Stimulated activated memory B cell treated with anti-CD40 and anti-IgM and Interleukin-4, amounts not matched to agents 10 μg/mL and 1 μg/mL and 100 μg/mL, for 72 hours (primary cell): Measurements from ENCODE around the gene C1S.
"Not testable (repeated sequence)": the region's sequence is repeated elsewhere in the genome, so short reads cannot be mapped to it uniquely, and the experiment has no call there.

Source experiments
- ATAC-seq: fragments of 150-1000 bp; cut with Tn5 transposase; 2 replicates; pipeline ENCODE4 v1.10.0; 2021
- H3K27ac Mint-ChIP-seq: one replicate; pipeline ENCODE4 v1.8.0; 2022; ENCODE audit warnings: mild to moderate bottlenecking, mixed read lengths
- H3K27me3 Mint-ChIP-seq: one replicate; pipeline ENCODE4 v1.8.0; 2022; ENCODE audit warnings: mixed read lengths
- H3K36me3 Mint-ChIP-seq: one replicate; pipeline ENCODE4 v1.8.0; 2022; ENCODE audit warnings: mixed read lengths
- H3K4me1 Mint-ChIP-seq: one replicate; pipeline ENCODE4 v1.8.0; 2022; ENCODE audit warnings: mixed read lengths
- H3K4me3 Mint-ChIP-seq: one replicate; pipeline ENCODE4 v1.8.0; 2022; ENCODE audit warnings: mild to moderate bottlenecking, moderate library complexity, mixed read lengths
- H3K9me3 Mint-ChIP-seq: one replicate; pipeline ENCODE4 v1.8.0; 2022; ENCODE audit warnings: mixed read lengths

The C1S gene

DNA sequence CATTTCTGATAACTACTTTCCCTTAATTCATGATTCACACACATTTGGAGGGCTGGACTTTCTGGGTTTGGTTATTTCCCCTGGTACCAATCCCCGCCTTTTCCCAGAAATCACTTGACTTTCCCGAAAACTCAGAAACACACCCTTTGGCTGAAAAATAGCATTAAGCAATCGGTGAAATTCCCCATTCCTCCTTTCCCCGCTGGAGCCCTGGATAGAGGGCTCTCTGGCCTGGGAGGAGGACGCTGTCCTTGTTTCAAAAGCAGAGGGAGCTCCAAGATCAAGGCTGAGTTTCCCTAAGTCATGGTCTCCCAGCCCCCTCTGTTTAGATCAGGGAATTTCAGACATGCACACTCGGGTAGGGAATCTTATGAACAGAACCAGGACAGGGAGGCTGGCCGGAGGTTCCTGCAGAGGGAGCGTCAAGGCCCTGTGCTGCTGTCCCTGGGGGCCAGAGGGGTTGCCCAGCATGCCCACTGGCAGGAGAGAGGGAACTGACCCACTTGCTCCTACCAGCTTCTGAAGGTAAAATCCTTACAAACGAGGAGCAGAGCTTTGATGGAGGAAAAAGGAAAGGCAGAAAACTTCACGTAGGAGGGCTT, at the start of gene C1S:
TSS of gene C1S (plus strand) at position 366 of the 602 bp plus-strand sequence. CDS start 1,195 bp downstream, outside the sequence.
- no peaks in the 10 kb centered on the region for H3K4me1 Mint-ChIP-seq
- no peaks in the 10 kb centered on the region for H3K36me3 Mint-ChIP-seq
- H3K27me3 Mint-ChIP-seq: peaks cover 62% of the 10 kb centered on the region
- H3K4me3 Mint-ChIP-seq: no peak within 1 kb of the TSS
- ATAC-seq: no peak
- H3K27ac Mint-ChIP-seq: no peak within 1 kb of the TSS
- H3K9me3 Mint-ChIP-seq: no peaks in the 10 kb centered on the region

DNA sequence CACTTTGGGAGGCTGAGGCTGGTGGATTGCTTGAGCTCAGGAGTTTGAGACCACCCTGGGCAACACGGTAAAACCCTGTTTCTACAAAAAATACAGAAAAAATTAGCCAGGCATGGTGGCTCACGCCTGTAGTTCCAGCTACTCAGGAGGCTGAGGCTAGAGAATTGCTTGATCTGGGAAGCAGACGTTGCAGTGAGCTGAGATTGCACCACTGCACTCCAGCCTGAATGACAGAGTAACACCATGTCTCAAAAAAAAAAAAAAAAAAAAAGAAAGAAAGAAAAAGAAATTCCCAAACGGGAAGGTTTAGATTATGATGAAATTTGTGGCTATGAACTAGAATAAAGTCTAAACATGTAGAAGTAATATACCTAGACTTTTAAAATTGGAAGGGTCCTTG, 49.1 kb upstream of the C1S start:
- peaks cover 31% of the 10 kb centered on the region for H3K36me3 Mint-ChIP-seq
- not testable (repeated sequence) for ATAC-seq, H3K4me3 Mint-ChIP-seq, H3K27me3 Mint-ChIP-seq, H3K27ac Mint-ChIP-seq, H3K9me3 Mint-ChIP-seq
- H3K4me1 Mint-ChIP-seq: peaks cover 17% of the 10 kb centered on the region

DNA sequence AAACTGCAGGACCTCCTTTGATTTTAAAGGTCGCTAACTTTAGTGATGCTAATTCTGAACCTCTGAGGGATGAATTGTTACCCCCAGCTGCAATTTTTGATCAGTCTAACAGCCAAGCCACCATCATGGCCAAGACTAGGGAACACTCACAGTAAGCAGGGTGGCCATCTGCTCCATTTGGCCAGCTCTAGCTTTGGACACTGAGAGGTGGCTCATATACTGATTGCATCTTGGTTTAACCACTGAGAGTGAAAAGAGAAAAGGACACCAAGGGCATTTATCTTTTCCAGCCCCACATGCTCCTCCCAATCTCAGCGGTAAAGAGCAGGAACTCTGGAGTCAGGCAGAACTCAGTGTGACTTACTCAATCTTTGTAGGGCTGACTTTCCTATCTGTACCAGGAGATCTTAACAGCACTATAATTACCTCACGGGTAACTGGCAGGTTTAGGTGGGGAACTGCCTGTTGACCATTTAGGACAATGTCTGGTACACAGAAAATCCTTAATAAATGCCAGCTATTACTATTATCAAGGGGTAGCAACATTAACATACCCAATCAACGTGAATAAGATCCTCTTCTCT, 48.4 kb upstream of the C1S start:
- peaks cover 24% of the 10 kb centered on the region for H3K4me1 Mint-ChIP-seq
- no peaks in the 10 kb centered on the region for H3K27me3 Mint-ChIP-seq
- H3K36me3 Mint-ChIP-seq: peaks cover 31% of the 10 kb centered on the region
- no peaks in the 10 kb centered on the region for H3K9me3 Mint-ChIP-seq
- H3K4me3 Mint-ChIP-seq: no peak overlapping the region
- ATAC-seq: no peak
- no peak overlapping the region for H3K27ac Mint-ChIP-seq

- H3K4me1 Mint-ChIP-seq: peaks cover 34% of the 10 kb centered on the region
- peaks cover 31% of the 10 kb centered on the region for H3K36me3 Mint-ChIP-seq
- no peak overlapping the region for H3K27ac Mint-ChIP-seq
- ATAC-seq: no peak
- no peaks in the 10 kb centered on the region for H3K27me3 Mint-ChIP-seq
- no peaks in the 10 kb centered on the region for H3K9me3 Mint-ChIP-seq
- H3K4me3 Mint-ChIP-seq: no peak overlapping the region
Observed at GRCh38 chr12:7013101-7013500, 47.4 kb upstream of the C1S start.

- Mint-ChIP-seq H3K4me3 (no peak overlapping the region), H3K9me3 (no peaks in the 10 kb centered on the region), H3K4me1 (peaks cover 33% of the 10 kb centered on the region), H3K27me3 (no peaks in the 10 kb centered on the region), H3K36me3 (peaks cover 19% of the 10 kb centered on the region), H3K27ac (no peak overlapping the region)
- no peak for ATAC-seq
Observed at GRCh38 chr12:7015555-7016370, 44.8 kb upstream of the C1S start.

DNA sequence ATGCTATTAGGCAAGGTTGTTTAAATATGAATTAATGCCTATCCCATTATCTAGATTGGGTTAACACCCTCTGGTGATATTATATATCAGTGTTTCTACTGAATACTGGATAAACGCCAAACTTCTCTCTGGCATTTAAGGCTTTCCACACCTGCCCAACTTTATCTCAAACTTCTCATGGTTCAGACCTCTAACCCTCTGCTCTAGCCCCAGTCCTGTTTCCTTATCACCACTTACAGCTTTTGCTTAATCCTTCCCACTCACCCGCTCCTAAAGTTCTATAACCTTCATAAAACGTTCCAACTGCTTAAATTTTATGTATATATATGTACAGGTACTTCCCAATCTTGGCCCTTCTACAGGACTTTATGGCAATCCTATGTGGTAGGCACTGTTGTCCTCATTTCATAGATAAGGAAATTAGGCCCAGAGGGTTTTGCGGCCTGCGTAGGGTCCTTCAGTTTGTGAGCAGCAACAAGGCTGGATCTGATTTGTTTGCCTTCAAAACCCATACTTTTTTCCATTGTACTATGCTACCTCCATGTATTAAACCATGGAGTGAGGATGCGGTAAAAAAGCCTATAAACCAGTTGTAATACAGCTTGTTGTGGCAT, 43.5 kb upstream of the C1S start:
- no peaks in the 10 kb centered on the region for H3K27me3 Mint-ChIP-seq
- H3K27ac Mint-ChIP-seq: peak overlapping the region; percentile 77
- peaks cover 19% of the 10 kb centered on the region for H3K36me3 Mint-ChIP-seq
- no peak for ATAC-seq
- H3K9me3 Mint-ChIP-seq: no peaks in the 10 kb centered on the region
- peak overlapping the region; percentile 91 for H3K4me3 Mint-ChIP-seq
- peaks cover 33% of the 10 kb centered on the region for H3K4me1 Mint-ChIP-seq

GRCh38 chr12:7017870-7018349, 42.6 kb upstream of the C1S start:
- Mint-ChIP-seq H3K27ac (peak overlapping the region; percentile 77), H3K36me3 (peaks cover 15% of the 10 kb centered on the region), H3K27me3 (no peaks in the 10 kb centered on the region), H3K9me3 (no peaks in the 10 kb centered on the region), H3K4me1 (peaks cover 33% of the 10 kb centered on the region), H3K4me3 (peak overlapping the region; percentile 91)
- ATAC-seq: peak; percentile 24

- Mint-ChIP-seq H3K27me3 (no peaks in the 10 kb centered on the region), H3K4me3 (peak within 1 kb of the TSS; percentile 91), H3K4me1 (peaks cover 29% of the 10 kb centered on the region), H3K36me3 (peaks cover 11% of the 10 kb centered on the region), H3K9me3 (no peaks in the 10 kb centered on the region), H3K27ac (peak within 1 kb of the TSS; percentile 77)
- peak; percentile 99 for ATAC-seq
Observed at GRCh38 chr12:7018350-7019042, 42.0 kb upstream of the C1S start, which contains the start of gene LPCAT3. Gene LPCAT3 (minus strand): TSS chr12:7018476. CDS start chr12:7018424, 52 bp downstream.

GRCh38 chr12:7019043-7019569, 41.4 kb upstream of the C1S start:
- no peaks in the 10 kb centered on the region for H3K27me3 Mint-ChIP-seq
- H3K27ac Mint-ChIP-seq: peak overlapping the region; percentile 77
- H3K4me1 Mint-ChIP-seq: peaks cover 29% of the 10 kb centered on the region
- H3K36me3 Mint-ChIP-seq: peaks cover 5% of the 10 kb centered on the region
- peak overlapping the region; percentile 91 for H3K4me3 Mint-ChIP-seq
- ATAC-seq: no peak
- no peaks in the 10 kb centered on the region for H3K9me3 Mint-ChIP-seq

DNA sequence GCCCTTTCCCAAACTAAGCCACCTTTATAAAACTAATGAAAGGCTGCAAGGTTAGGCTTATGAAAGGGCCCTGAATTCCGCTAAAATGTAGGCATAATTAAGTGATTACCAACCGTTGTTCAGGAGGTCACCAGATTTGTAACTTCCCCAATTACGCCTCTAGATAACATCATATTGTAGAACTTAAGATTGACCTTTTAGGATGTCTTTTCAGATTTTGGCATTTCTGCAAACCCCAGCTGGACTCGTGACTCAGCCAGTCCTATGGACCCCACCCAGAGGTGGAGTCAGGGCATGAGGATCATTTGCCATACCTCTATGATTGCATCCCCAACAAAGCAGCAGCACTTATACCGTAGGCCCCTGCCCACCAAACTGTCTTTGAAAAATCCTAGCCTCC, 38.6 kb upstream of the C1S start:
- ATAC-seq: no peak
- Mint-ChIP-seq H3K27me3 (no peaks in the 10 kb centered on the region), H3K4me1 (peaks cover 16% of the 10 kb centered on the region), H3K27ac (no peak overlapping the region), H3K36me3 (no peaks in the 10 kb centered on the region), H3K4me3 (no peak overlapping the region), H3K9me3 (no peaks in the 10 kb centered on the region)

DNA sequence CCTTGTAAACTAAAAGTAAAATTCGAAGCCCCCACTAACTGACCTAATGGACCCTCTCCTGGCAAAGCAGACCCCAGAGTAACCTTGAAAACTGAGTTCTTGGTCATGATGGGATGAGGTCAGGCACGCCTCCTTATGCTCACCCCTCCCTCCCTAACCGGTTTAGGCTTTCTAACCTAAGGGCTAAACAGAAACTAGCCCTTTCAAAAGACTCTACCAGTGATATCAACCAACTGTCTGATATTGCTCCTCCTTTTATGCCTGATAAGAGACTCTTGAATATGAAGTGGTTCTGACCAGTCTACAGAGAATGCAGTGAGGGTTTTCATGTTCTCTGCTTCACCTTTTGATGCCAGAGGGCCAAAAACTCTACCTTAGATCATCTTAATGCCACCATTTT, 37.4 kb upstream of the C1S start:
- Mint-ChIP-seq H3K27ac (no peak overlapping the region), H3K4me1 (peaks cover 5% of the 10 kb centered on the region), H3K9me3 (no peaks in the 10 kb centered on the region), H3K36me3 (no peaks in the 10 kb centered on the region), H3K27me3 (no peaks in the 10 kb centered on the region), H3K4me3 (no peak overlapping the region)
- no peak for ATAC-seq

GRCh38 chr12:7026854-7027253, 33.7 kb upstream of the C1S start:
- no peak for ATAC-seq
- Mint-ChIP-seq H3K27me3 (no peaks in the 10 kb centered on the region), H3K9me3 (no peaks in the 10 kb centered on the region), H3K4me3 (no peak overlapping the region), H3K36me3 (no peaks in the 10 kb centered on the region), H3K4me1 (no peaks in the 10 kb centered on the region), H3K27ac (no peak overlapping the region)

GRCh38 chr12:7031306-7031705, 29.2 kb upstream of the C1S start:
- H3K4me3 Mint-ChIP-seq: no peak overlapping the region
- no peaks in the 10 kb centered on the region for H3K27me3 Mint-ChIP-seq

GRCh38 chr12:7032990-7033389, 27.5 kb upstream of the C1S start:
- Mint-ChIP-seq H3K27ac (no peak overlapping the region), H3K9me3 (no peaks in the 10 kb centered on the region), H3K4me1 (no peaks in the 10 kb centered on the region), H3K27me3 (no peaks in the 10 kb centered on the region), H3K4me3 (no peak overlapping the region), H3K36me3 (no peaks in the 10 kb centered on the region)
- no peak for ATAC-seq

More at GRCh38 chr12:7031306-7031705, 29.2 kb upstream of the C1S start:
- no peak for ATAC-seq
- Mint-ChIP-seq H3K4me1 (no peaks in the 10 kb centered on the region), H3K36me3 (no peaks in the 10 kb centered on the region), H3K9me3 (no peaks in the 10 kb centered on the region), H3K27ac (no peak overlapping the region)
